DOHH2 (cell line): Measurements from ENCODE around the gene NFKBIZ.

Experiments
- EZH2phosphoT487 ChIP-seq: fragments of 200-600 bp; sonication (generic); IDR thresholded peaks from 2 replicates; pipeline ENCODE4 v1.6.1; 2017; ENCODE audit warnings: borderline replicate concordance, mild to moderate bottlenecking, antibody characterized with exemption, low read length, moderate library complexity, mixed read lengths
- TF ChIP-seq, protein P1 (sequence below): fragments of 200-600 bp; sonication (generic); IDR thresholded peaks from one replicate; pipeline ENCODE4 v1.5.1; 2014; ENCODE audit warnings: antibody characterized with exemption, mild to moderate bottlenecking, low read depth, low read length; ENCODE audit not compliant: poor library complexity, severe bottlenecking

DNA sequence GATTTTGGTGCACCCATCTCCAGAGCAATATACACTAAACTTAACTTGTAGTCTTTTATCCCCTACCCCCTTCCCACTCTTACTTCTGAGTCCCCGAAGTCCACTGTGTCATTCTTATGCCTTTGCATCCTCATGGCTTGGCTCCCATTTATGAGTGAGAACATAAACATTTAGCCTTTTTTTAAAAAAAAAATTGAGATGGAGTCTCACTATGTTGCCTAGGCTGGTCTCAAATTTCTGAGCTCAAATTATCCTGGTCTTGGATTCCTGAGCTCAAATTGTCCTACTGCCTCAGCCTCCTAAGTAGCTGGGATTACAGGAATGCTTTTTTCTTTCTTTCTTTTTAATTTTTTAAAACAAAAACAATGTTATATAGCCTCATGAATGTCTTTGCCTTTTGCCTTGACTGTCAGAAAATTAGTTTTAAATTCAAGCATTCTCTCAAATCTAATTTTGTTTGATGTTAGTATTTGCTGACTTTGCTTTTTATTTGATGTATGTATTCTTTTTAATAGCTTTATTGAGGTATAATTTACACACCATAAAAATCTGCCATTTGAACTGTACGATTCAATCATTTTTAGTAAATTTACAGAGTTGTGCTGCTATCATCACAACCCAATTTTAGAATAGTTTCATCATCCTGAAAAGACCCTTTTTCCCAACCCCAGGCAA is 46.9 kb downstream of the NFKBIZ start:
- TF ChIP-seq, protein P1, sequence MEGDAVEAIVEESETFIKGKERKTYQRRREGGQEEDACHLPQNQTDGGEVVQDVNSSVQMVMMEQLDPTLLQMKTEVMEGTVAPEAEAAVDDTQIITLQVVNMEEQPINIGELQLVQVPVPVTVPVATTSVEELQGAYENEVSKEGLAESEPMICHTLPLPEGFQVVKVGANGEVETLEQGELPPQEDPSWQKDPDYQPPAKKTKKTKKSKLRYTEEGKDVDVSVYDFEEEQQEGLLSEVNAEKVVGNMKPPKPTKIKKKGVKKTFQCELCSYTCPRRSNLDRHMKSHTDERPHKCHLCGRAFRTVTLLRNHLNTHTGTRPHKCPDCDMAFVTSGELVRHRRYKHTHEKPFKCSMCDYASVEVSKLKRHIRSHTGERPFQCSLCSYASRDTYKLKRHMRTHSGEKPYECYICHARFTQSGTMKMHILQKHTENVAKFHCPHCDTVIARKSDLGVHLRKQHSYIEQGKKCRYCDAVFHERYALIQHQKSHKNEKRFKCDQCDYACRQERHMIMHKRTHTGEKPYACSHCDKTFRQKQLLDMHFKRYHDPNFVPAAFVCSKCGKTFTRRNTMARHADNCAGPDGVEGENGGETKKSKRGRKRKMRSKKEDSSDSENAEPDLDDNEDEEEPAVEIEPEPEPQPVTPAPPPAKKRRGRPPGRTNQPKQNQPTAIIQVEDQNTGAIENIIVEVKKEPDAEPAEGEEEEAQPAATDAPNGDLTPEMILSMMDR: no peak
- TF ChIP-seq EZH2phosphoT487: no peak
